HG02840 (cell line): Measurements from ENCODE around the gene CNDP2.

Experiments
- ATAC-seq: cut with Tn5 transposase; IDR thresholded peaks from one replicate; pipeline ENCODE4 v1.9.1; 2021; ENCODE audit warnings: mild to moderate bottlenecking, moderate library complexity, moderate number of reproducible peaks; ENCODE audit not compliant: unreplicated experiment, low FRiP score

The CNDP2 gene

GRCh38 chr18:74468547-74469061, 27.6 kb upstream of the CNDP2 start:
- ATAC-seq, result no peak

- no peak for ATAC-seq
These were observed 23.9 kb upstream of the CNDP2 start for GRCh38 chr18:74472312-74472711.

DNA sequence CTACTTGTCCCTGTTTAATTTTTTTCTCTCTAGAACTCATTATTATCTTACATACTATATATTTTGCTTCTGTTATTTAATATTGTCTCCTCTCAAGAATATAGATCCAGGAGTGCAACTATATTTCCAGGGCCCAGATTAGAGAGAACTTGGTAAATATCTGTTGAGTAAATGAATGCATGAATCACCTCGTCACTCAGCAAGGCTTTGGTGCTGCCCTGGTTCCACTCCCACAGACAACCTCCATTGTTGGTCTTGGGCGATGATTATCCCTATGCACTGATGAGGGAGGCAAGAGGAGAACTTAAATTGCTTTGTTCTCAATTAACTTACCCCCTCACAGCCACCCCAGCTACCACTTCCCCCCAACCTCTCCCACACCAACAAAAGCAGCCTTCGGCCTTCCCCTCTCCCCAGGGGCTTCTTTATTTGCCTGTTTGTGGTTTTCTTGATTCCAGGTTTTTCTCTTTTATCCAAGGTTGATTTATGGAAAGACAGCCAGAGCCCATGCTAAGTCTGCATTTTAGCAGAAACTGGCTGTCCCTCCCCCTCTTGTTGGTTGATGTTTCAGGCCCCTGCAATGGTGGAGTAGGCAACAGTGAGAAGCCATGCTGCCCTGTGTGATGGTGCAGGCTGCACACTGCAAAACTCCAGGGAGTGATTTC, 22.1 kb upstream of the CNDP2 start:
- no peak for ATAC-seq

DNA sequence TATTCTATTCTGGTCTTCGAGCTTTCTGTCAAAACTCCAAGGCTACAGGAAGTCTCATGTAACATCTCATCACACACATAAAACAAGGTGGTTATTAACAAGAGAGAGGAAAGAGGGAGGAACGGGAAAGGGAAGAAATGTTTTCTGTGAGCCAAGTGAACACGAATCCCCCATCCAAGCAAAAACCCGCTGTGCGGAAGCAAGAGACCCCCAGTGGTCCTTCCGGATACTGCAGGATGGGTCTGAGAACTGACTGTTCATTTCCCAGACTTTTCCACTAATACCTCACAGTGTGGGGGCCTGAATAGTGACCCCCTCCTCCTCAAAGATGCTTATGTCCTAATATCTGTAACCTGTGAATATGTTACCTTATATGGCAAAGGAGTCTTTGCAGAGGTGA, 20.0 kb upstream of the CNDP2 start:
- ATAC-seq, result no peak

- no peak for ATAC-seq
These were observed 18.4 kb upstream of the CNDP2 start for GRCh38 chr18:74477771-74478170.

- ATAC-seq, result no peak
These were observed 17.8 kb upstream of the CNDP2 start for GRCh38 chr18:74478316-74478715.

- no peak for ATAC-seq
These were observed 17.3 kb upstream of the CNDP2 start for GRCh38 chr18:74478880-74479279.

GRCh38 chr18:74479486-74480148, 16.5 kb upstream of the CNDP2 start:
- no peak for ATAC-seq

- no peak for ATAC-seq
These were observed 16.0 kb upstream of the CNDP2 start for GRCh38 chr18:74480149-74480651.

DNA sequence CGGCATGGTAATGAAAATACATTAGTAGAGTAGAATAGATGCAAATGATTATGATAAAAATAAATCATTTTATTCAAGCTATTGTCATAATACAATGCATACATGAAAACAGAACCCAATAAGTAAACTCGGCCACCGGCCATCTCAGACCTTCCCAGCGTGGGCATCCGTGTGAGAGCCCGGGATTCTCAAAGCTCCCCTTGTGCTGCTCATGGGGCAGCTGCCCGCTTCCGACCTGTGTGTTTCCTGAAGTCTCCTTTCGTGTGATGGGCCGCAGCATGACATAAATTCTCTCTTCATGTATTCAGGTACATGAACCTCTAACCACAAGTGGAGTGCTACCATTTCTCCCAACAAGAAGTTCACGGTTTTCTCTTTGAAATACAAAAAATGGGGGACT, 13.5 kb upstream of the CNDP2 start:
- no peak for ATAC-seq

DNA sequence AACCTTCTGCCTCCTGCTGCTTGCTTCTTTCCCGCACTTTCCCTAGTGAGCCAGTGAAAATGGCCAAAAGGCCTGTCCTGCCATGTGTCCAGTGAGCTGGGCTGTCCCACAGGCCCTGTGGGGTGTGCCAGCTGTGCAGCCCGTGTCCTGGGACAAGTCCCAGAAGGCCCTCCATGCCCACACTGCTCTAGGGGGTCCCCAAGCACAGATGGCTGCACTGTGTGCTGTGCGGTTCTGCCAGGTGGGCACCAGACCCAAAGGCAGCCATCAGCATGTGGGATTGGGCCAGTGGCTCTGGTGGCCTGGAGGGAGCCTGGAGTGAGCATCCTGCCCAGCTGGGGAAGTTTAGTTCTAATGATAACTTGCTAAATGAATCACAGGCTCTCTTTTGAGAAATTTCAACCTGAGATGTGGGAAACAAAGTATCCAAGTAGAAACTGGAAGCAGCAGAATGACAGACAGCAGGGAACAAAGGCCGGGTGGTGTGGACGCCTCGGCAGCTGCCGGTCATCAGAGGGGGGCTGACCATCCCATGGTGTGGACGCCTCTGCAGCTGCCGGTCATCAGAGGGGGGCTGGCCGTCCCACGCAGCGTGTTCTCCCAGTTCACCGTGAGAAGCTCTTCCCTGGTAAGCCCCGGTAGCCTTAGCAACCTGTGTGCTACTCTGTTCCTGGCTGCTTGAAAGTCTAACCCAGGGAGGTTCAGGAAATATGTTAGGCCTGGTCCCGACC, 9.9 kb upstream of the CNDP2 start:
- ATAC-seq, result no peak

GRCh38 chr18:74488354-74488753, 7.8 kb upstream of the CNDP2 start:
- no peak for ATAC-seq

GRCh38 chr18:74488864-74489263, 7.3 kb upstream of the CNDP2 start:
- no peak for ATAC-seq

DNA sequence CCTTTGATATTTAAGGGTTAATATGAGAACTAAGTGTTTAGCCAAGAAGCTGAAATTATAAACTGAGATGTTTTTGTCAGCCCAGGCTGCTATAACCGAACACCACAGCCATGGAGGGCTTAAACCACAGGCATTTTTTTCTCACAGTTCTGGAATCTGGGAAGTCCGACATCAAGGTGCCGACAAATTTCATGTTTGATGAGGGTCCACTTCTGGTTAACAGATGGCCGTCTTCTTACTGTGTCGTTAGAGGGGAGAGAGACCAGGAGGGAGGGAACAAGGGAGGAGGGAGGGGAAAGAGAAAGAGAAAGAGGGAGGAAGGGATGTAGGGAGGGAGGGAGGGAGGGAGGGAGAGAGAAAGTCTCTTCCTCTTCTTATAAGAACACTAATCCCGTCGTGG, 6.5 kb upstream of the CNDP2 start:
- no peak for ATAC-seq

DNA sequence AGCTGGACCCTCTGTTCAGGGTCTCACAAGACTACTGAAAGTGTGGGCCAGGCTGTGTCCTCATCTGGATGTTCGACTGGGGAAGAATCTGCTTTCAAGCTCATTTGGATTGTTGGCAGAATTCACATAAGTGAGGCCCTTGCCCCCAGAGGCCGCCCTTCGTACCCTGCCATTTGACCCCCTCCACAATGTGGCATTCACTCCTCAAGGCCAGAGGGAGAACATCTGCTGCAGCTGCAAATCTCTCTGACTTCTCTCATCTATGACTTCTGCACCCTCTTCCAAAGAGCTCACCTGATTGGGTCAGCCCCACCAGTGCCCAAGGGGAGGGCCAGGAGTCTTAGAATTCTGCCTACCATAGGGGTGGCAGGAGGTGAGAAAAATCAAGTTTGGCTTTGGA, 3.9 kb upstream of the CNDP2 start:
- no peak for ATAC-seq

DNA sequence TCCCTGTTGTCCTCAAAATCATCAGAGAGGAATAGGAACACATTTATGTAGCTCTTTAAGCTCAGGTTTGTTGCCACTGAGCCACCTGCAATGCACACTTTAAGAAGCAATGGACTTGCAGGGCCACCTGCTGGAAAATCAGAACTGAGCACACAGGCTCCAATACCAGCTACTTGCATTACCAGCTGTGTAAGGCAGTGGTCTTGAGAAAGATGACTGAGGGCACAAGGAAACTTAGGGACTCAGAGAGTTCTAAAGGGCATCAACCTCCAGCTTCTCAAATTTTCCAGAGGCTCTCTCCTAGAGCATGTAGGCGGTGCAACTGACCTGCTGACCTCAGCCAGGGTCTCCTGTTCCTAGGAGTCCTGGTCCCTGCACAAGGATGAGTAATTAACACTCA, 2.5 kb upstream of the CNDP2 start:
- no peak for ATAC-seq

DNA sequence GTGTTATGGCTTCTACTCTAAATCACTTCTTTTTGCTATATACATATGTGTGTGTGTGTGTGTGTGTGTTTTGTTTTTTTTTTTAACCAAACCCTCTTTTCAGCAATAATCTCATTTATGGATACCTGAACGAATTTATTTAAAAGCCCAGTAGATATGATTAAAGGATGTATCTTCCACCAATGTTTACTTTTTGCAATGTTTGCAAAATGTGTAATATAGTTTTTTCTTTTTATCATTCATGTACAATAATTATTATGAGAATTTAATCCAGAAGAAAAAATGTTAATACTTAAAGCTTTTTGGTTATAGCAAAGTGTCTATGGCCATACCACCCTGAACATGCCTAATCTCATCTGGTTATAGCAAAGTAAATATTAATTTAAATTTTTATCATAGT, 1.6 kb upstream of the CNDP2 start:
- ATAC-seq, result no peak

DNA sequence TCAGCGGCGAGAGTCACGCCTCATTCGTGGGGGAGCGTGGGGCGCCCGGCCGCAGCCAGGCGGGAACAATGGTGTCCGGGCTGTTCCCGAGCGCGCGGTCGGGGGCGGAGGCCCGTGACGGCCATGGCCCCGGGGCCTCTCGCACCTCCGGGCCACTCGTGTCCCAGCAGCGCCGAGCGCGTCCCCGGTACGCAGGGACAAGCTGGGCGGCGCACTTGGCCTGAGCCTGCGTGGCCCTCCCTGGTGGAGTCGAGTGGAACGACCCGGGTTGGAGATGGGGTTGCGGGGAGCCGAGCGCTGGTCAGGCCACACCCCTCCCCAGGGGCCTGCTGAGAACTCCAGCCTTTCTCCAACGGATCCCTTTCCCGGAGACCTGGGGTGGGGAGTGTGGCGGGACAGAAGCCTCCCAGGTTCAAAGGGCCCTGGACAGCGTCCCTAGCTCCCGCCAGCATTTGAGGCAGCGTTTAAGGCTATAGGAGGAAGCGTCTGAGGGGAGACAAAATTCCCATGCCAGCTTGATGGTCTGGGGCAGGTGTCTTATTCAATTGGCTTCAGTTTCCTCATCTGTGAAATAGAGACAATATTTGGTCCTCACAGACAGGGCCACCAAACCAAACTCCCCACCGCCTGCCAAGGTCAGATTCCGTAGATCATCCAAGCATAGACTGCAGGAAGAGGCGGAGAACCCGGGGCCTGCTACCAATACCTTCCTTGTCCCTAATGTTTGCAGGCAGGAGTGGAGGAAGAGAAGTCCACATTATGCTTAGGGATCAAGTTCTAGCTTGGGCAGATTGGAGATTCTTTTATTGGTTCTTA, 553 bp downstream of the CNDP2 start:
- peak; percentile 25 for ATAC-seq

- ATAC-seq, result no peak
These were observed 1.1 kb downstream of the CNDP2 start for GRCh38 chr18:74497324-74497676.

GRCh38 chr18:74497778-74498177, 1.6 kb downstream of the CNDP2 start:
- no peak for ATAC-seq
